Epithelial cell of prostate (primary cell): ENCODE results near the gene MAP3K4.
"Not testable (repeated sequence)": the region's sequence is repeated elsewhere in the genome, so short reads cannot be mapped to it uniquely, and the experiment has no call there.

ENCODE experiments used
- DNase-seq: peaks from one replicate; pipeline ENCODE4 v3.0.0-alpha.2; 2011; ENCODE audit warnings: low read depth, low spot score
- H3K27ac ChIP-seq: fragments of 450-650 bp; 2 replicates; pipeline ENCODE4 v1.5.1; 2017; ENCODE audit warnings: mild to moderate bottlenecking

Gene MAP3K4

GRCh38 chr6:161110028-161110779 lies 118.6 kb downstream of the MAP3K4 start:
- DNase-seq = no peak
- no peak overlapping the region for H3K27ac ChIP-seq

DNA sequence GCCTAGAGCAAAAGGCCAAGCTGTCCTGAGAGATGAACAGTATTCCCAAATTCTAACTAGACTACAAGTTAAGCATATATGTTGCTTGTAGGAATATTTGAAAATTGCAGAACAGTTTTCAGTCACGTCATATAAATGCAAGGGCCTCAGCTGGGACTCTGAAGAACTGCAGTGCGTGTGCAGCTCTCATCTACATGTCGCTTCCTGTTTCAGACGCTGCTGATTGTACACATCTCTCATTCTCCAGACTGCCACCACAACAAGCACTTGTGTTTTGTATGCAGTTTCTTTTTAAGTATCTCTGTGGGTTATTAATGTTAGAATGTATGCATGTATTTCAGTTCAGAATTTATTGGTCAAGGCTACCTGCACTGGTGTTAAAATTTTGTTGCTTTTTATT lies 119.7 kb downstream of the MAP3K4 start:
- H3K27ac ChIP-seq = no peak overlapping the region

DNA sequence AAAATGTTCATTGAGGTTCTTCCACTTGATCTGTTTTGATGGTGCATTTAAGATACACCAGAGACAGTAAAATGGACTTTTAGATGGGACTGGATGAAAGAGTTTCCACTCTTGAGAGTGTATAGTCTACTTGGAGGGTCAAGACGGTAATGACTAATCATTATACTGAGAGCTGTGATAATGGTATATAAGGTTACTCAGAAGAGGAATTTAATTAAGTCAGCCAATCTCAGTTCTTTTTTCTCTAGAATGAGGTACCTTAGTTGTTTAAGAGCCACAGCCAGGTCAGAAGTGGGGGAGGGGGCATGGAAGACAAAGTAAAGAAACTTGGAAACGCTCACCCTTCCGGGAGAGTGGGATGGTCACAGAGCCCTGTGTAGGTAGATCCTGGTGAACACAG lies 123.9 kb downstream of the MAP3K4 start:
- no peak overlapping the region for H3K27ac ChIP-seq
- DNase-seq = no peak

More for the DNA sequence above, 119.7 kb downstream of the MAP3K4 start:
- no peak for DNase-seq

DNA sequence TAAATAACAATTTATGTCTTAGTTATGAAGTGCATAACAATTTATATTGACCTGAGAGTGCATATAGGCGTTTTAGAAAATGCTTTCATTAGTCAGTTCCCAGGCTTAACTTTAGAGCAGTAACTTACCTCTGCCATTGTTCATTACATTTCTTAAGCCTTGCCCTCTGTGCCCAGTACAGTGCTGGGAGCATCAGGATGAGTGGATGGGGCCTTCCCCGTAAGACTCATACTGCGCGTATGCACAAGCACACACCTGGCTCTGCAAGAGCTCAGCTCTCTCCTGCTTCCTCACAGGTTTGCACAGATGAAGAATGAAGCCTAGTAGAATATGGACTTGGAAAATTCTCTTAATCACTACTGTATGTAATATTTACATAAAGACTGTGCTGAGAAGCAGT lies 125.0 kb downstream of the MAP3K4 start:
- DNase-seq = no peak
- no peak overlapping the region for H3K27ac ChIP-seq

DNA sequence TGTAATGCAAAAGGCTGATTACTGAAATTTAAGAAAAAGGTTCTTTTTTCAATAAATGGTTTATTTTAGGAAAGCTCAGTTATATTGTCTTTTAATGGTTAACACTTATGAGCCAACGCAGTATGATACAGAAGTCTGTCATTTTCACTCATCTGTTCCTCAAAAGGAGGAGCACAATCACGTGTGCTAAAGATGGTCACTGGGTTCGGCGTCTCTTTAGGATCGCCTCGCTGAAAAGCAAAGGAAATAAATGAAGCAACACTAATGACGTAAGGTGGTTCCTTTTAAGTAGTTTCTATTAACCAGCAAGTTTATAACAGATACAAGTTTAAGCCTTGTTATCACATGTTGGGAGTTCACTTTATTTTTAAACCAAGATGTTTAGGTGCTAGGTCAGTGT lies 125.7 kb downstream of the MAP3K4 start:
- H3K27ac ChIP-seq = no peak overlapping the region
- DNase-seq = no peak

- DNase-seq = no peak
These were observed 126.4 kb downstream of the MAP3K4 start for GRCh38 chr6:161117942-161118341.

GRCh38 chr6:161123319-161123718 lies 131.8 kb downstream of the MAP3K4 start:
- not testable (repeated sequence) for H3K27ac ChIP-seq, DNase-seq

More at GRCh38 chr6:161117942-161118341, 126.4 kb downstream of the MAP3K4 start:
- H3K27ac ChIP-seq = no peak overlapping the region

GRCh38 chr6:161125591-161125990 lies 134.0 kb downstream of the MAP3K4 start:
- no peak overlapping the region for H3K27ac ChIP-seq
- no peak for DNase-seq

DNA sequence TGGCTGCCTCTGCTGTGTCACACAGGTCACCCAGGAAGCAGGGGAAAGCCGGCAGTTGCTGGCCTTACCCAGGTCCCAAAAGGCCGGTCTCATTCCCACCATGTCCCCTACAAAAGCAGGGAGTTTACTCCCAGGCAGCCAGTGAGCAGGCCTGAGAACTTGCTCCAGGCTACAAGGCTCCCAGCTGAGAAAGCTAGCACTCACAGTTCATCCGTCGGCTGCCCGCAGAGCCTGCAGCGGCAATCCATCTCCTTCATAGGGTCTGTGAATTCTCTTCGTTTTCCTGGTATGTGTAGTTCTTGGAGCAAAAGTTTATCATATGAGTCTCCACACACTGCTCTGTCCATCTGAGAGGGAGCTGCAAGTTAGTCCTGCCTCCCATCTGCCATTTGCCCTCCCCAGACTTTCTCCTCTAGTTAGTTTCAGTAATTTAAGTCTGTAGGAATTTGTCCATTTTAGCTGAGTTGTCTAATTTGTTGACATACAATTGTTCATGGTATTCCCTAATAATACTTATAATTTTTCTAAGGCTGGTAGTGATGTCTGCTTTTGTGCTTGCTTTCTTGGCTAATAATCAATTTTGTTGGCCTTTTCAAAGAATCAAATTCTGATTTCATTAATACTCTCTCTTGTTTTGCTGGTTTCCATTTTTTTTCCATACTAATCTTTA lies 135.6 kb downstream of the MAP3K4 start:
- no peak for DNase-seq

GRCh38 chr6:161128230-161128629 lies 136.7 kb downstream of the MAP3K4 start:
- DNase-seq = no peak
- H3K27ac ChIP-seq = peak overlapping the region; percentile 51

More for the DNA sequence above, 135.6 kb downstream of the MAP3K4 start:
- H3K27ac ChIP-seq = peak overlapping the region; percentile 51

GRCh38 chr6:161128680-161129196 lies 137.2 kb downstream of the MAP3K4 start:
- peak; percentile 39 for DNase-seq
- H3K27ac ChIP-seq = peak overlapping the region; percentile 51

DNA sequence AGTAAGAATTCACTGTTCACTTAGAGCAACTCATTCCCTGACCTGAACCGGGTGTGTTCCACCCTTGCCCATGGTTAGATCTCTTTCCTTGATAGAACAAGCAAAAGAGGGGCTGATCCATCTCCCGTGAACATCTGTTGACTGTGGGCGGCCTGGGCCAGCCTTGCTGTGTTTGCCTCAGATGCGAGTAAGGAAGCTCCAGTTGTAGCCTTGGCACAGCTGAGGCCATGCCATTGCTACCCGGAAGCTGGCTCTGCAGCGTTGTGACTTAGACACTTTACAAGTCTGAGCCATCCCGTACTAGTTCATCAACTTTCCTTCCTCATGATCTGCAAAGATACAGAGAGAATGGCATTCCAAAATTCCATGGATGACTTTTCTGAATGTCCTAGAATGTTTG lies 139.0 kb downstream of the MAP3K4 start:
- H3K27ac ChIP-seq = no peak overlapping the region
- DNase-seq = no peak

DNA sequence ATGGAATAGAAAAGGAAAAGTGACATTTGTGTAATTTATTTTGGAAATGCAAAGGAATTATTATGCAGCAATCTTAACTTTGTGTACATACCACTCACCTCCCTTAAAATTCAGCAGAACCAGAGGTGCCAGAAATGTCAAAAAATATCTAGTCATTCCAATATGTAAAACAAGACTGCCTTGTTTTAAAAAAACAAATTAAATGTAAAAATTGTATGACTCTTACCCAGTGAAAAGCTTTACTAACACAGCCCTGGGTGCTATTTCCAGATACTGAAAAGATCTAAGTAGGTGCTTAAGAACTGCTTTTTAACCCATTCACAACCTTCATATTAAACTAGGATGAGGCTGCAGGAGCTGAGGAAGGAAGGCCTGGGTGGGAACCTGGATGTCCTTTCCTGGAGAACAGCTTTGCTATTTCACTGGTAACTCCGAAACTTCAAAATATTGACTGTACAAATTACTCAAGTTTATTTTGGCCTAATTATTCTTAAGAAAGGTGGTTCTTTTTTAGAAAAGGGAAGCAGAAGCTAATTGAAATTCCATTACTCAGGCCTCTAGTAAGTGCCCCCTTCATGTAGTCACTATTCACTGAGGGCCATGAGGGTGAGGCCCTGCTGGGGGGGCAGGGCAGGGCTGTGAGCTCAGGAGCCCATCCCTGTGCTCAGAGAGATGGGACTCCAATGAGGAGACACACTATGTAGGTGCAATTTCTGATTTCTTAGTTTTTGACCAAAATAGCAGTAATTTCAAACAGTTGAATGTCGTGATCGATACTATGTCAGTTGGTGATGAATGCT lies 139.6 kb downstream of the MAP3K4 start:
- no peak for DNase-seq
- H3K27ac ChIP-seq = no peak overlapping the region

DNA sequence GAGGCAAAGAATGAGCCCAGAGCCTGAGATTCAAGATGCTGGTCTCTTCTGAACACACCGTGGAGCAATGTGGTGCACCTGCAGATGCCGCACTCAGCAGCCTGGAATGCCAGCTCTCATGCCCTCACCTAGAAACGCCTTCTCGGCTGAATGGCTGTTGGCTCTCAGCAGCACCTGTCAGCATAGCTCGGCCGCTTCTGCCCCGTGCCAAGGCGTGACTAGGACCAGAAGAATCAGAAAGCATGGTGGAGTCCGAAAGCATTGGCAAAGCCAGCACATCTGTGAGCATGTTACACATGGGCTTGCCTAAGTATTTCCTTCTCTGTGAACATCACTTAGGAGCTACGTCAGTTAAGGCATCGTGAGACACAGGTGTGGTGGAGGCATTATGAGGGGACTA lies 140.8 kb downstream of the MAP3K4 start:
- no peak for DNase-seq
- H3K27ac ChIP-seq = no peak overlapping the region

DNA sequence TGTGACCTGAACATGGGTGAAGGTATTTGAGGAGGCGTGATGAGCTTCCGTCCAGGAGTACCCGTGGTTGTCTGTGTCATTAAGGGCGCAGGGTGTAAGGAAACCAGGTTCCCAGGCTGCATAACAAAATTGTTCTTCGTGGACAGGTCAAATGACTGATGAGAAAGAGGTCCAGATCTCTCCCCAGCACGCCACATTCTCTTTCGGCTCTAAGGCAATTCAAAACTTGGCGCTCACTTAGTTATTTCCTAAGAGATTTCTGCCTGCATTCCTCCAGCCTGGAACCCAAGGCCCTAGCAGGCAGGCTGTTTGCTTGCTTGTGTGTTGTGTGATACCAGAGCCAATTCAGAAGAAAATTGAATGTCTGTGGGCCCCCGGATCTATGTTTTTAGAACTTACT lies 142.4 kb downstream of the MAP3K4 start:
- DNase-seq = no peak
- H3K27ac ChIP-seq = no peak overlapping the region

DNA sequence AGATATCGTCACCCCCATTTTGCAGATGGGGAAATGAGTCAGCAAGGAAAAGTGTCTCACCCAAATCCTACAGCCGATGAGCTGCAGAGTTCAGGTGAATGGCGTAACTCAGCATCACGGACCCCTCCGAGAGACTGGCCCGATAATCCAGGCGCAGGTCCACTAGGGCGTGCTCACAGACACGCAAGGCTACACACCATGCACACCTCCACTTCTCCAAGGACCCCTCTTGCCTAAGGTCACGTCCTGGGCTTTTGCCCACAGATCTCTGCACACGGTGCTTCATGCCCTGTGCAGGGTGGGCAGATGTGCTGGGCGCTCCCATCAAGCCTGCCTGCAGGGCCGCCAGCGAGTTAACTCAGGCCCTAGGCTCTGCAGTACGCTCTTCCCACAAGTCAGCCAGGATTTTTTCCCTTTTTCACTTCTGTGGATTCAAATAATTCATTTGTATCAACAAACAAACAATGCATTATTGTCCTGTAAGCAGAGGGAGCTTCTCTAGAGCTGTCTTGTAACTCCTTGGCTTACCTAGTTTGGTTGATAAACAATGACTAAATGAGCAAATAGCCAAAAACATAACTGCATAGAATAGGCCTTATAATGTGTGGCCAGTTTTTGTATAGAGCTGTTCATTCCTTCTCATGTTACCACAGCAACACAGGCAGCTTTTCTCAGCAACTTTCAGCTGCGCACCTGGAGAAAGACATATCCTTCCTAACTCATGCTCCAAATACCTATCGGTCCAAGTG lies 143.2 kb downstream of the MAP3K4 start:
- no peak overlapping the region for H3K27ac ChIP-seq
- no peak for DNase-seq

DNA sequence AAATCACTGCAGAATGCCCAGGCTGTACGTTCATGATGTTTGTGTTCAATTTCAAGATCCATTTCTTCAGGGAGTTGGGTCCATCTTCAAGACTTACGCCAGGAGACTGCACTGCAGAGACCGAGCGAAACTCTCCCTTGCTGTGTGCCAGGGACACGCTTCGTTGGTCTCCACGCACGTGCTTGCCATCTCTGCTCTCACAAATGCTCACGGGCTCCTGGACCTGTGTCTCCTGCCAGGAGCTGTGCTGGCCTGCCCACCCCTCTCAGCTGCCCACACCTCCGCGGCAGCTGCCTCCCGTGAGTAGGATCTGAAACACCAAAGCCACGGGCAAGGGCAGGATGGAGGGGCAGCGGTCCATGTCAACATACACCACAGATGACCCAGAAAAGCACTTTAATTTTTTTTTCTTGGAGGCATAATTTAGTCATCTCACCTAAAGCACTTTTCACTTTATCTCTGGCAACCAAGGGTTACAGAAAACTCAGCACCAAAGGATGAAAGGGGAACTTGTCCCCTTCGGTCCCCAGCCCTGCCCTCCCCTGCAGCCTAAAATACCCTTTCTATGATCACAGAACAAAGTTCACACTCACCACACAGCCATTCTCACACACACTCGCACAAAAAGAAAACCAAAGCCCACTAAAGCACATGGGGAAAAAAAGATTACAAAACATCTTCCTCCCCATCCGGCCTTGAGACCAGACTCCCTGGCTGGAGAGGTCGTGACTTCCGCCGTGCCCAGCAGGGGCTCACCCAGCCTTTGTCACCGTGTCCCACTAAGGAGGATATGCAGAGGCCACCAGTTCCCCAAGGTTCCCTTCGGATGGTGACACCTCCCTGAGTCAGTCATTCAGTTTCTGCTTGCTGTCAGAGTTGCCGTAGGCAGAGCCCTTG lies 144.4 kb downstream of the MAP3K4 start:
- DNase-seq = no peak
- no peak overlapping the region for H3K27ac ChIP-seq

GRCh38 chr6:161136655-161137054 lies 145.1 kb downstream of the MAP3K4 start:
- DNase-seq = no peak
- no peak overlapping the region for H3K27ac ChIP-seq

DNA sequence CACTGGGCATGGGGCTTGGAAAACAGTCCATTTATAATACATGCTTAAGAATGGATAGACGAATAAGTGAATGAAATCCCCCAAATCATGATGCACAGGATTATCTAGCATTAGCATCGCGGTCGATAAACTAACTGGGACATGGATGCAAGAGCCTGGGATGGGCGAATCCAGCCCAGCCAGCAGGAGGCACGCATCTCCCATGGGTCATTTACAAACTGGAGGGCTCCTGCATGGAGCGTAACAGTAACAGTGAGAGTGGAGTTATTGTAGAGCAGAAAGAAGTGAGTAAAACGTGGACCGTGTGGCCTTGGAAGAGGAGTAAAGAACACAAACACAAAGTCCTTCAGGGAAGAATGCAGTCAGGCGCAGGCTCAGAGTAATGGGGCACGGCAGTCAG lies 145.8 kb downstream of the MAP3K4 start:
- DNase-seq = no peak
- no peak overlapping the region for H3K27ac ChIP-seq
